Heart right ventricle (tissue), 16 donors: ENCODE data around the gene IPO5. TPM values are rescaled to one million over a fixed set of nuclear protein-coding genes. Genes with fewer than 3 reads are reported as not detected.

Source experiments
- ATAC-seq, 8 donors: fragments of 200-7000 bp; cut with Tn5 transposase; one replicate each; pipeline ENCODE4 v1.9.1; 2020; ENCODE audit warnings: mild to moderate bottlenecking in 8 of 8, moderate library complexity in 8 of 8, moderate number of reproducible peaks in 1 of 8
- DNase-seq, 2 donors: peaks; one replicate each; pipeline ENCODE4 v3.0.0-alpha.2; 2020
- H3K27ac ChIP-seq, 10 donors: fragments of 200-600 bp; sonication (generic) in 2 of 10; one replicate each; pipeline versions ENCODE4 v1.5.0 to v1.8.0; 2020 to 2022; ENCODE audit warnings: mild to moderate bottlenecking in 3 of 10
- H3K27me3 ChIP-seq, 7 donors: fragments of 200-600 bp; one replicate each; pipeline ENCODE4 v1.8.0; 2021 to 2022; ENCODE audit warnings: mild to moderate bottlenecking in 2 of 7
- H3K36me3 ChIP-seq, 9 donors: fragments of 200-600 bp; sonication (generic) in 1 of 9; one replicate each; pipeline versions ENCODE4 v1.5.0 to v1.8.0; 2020 to 2022; ENCODE audit warnings: mild to moderate bottlenecking in 2 of 9
- H3K4me1 ChIP-seq, 9 donors: fragments of 200-600 bp; sonication (generic) in 1 of 9; one replicate each; pipeline versions ENCODE4 v1.5.0 to v1.8.0; 2020 to 2022; ENCODE audit warnings: mild to moderate bottlenecking in 4 of 9
- H3K4me3 ChIP-seq, 10 donors: fragments of 200-600 bp; sonication (generic) in 2 of 10; one replicate each; pipeline versions ENCODE4 v1.5.0 to v1.8.0; 2020 to 2022; ENCODE audit warnings: mild to moderate bottlenecking in 7 of 10, moderate library complexity in 2 of 10
- H3K9me3 ChIP-seq, 11 donors: fragments of 200-600 bp in 10 of 11; sonication (generic) in 2 of 11; one replicate each; pipeline versions ENCODE4 v1.5.0 to v1.8.0; 2013 to 2022; ENCODE audit warnings: mild to moderate bottlenecking in 2 of 11, control low read depth in 1 of 11, moderate library complexity in 1 of 11
- CTCF ChIP-seq, 9 donors: fragments of 200-600 bp; sonication (generic) in 2 of 9; IDR thresholded peaks; one replicate each; pipeline versions ENCODE4 v1.5.0 to v1.8.0; 2021 to 2022; ENCODE audit warnings: antibody characterized with exemption in 9 of 9, mild to moderate bottlenecking in 5 of 9, moderate library complexity in 1 of 9
- WGBS, 2 donors: extraction: QIAGEN DNeasy Blood & Tissue Kit; methylation state at CpG; one replicate each; pipeline ENCODE4 v1.1.7; 2013; ENCODE audit warnings: inconsistent platforms in 1 of 2; 5-methylcytosine and 5-hydroxymethylcytosine counted together
- intact Hi-C, 10 donors: fragments of 100-400 bp; cut with DNase I; formaldehyde crosslinking; loops; one replicate each; pipeline versions ENCODE4 v1.11.1 to v1.14.2; 2022
- polyA plus RNA-seq, 2 donors: library from polyadenylated mRNA; stranded (reverse); fragments of 200-250 nt; gene quantifications; one replicate each; pipeline ENCODE4 v1.2.3, GENCODE V29; 2013
- total RNA-seq, 10 donors: library from RNA; stranded (reverse); fragmentation: NEBNext Ultra II Directional in 3 of 10; extraction: Animal tissue kit (Norgen Biotek cat#: 25700) in 3 of 10; gene quantifications; one replicate each; pipeline versions ENCODE4 v1.2.1 to v1.2.4, GENCODE V29; 2021 to 2023
- donor health status: Arrhythmogenic right ventricular cardiomyopathy.
- donor health status: ischemic (EF 13 %, LVEDD 7.1; RV severe dilation, severe dysfunction).
- donor health status: healthy with polysubstance abuse.
- donor health status: DM: no; HTN: yes; CAD: no.
- donor health status: DM: no; HTN: no; CAD: no.
- donor health status: ischemic (EF 25% LVEDD 6.9; RV normal size, moderate dysfunction).
- donor health status: ischemic (EF 25% LVEDD 5.7; RV mildly dilated, moderate dysfunction).
- donor health status: healthy.
- donor health status: DM: yes; HTN: yes; CAD: no.
- donor health status: Ischemic cardiomyopathy.
- donor health status: ischemic (EF 35%, LVEDD 5.7; RV mildly dilated, moderate dysfunction).
- donor health status: nonischemic (EF 11% LVEDD 7.7; RV severe dilation, severe dysfunction).
- donor health status: DM: yes; HTN: yes; CAD: no.
- donor health status: PGD.
- donor health status: ischemic (EF 29% LVEDD 5.4; RV normal size, mild dysfunction).
- donor health status: nonischemic (EF 23%, LVEDD 6.1; RV moderate dilation, normal function).

Gene IPO5
- total and polyA plus RNA-seq, 12 donors = 17.0 to 149 (median 115) TPM

GRCh38 chr13:97967226-97967625, 13.8 kb downstream of the IPO5 start:
- no peaks in the 10 kb centered on the region for H3K27me3 ChIP-seq
- no peaks in the 10 kb centered on the region for H3K4me1 ChIP-seq
- H3K4me3 ChIP-seq = no peak overlapping the region
- no peak for DNase-seq
- no peak for TF ChIP-seq CTCF (IDR thresholded peaks at IDR 0.05)
- no peaks in the 10 kb centered on the region for H3K36me3 ChIP-seq
- H3K27ac ChIP-seq = no peak overlapping the region
- H3K9me3 ChIP-seq = no peaks in the 10 kb centered on the region
- no peak for ATAC-seq
- intact Hi-C loops = no loop called here

GRCh38 chr13:97967948-97968347, 14.5 kb downstream of the IPO5 start:
- no peaks in the 10 kb centered on the region for H3K9me3 ChIP-seq
- no peak for ATAC-seq
- intact Hi-C loops = no loop called here

GRCh38 chr13:97971519-97971918, 18.0 kb downstream of the IPO5 start:
- intact Hi-C loops = loop anchor here in 3 of 10 donors (10.0 kb wide), 1 partner anchor 117 kb away; no protein-coding TSS in a partner anchor
- ATAC-seq (no peak), DNase-seq (no peak)
- no peak overlapping the region for H3K4me3 ChIP-seq
- no peaks in the 10 kb centered on the region for H3K36me3 ChIP-seq
- TF ChIP-seq CTCF (IDR thresholded peaks at IDR 0.05) = no peak
- H3K4me1 ChIP-seq = peaks cover 0 to 9% (median 5%) of the 10 kb centered on the region in 9 donors
- H3K27ac ChIP-seq = no peak overlapping the region
- no peaks in the 10 kb centered on the region for H3K9me3 ChIP-seq
- 95 to 97% methylated on average over 5 of the region's 5 CpGs for WGBS, 2 donors
- H3K27me3 ChIP-seq = no peaks in the 10 kb centered on the region

More at GRCh38 chr13:97967948-97968347, 14.5 kb downstream of the IPO5 start:
- TF ChIP-seq CTCF (IDR thresholded peaks at IDR 0.05) = no peak
- whole genome bisulfite sequencing, 2 donors = 40 to 47% methylated on average over 3 of the region's 3 CpGs
- DNase-seq = peak in 1 of 2 donors; percentile 9
- H3K36me3 ChIP-seq = no peaks in the 10 kb centered on the region
- H3K4me1 ChIP-seq = no peaks in the 10 kb centered on the region
- no peaks in the 10 kb centered on the region for H3K27me3 ChIP-seq
- no peak overlapping the region for H3K27ac ChIP-seq
- no peak overlapping the region for H3K4me3 ChIP-seq

DNA sequence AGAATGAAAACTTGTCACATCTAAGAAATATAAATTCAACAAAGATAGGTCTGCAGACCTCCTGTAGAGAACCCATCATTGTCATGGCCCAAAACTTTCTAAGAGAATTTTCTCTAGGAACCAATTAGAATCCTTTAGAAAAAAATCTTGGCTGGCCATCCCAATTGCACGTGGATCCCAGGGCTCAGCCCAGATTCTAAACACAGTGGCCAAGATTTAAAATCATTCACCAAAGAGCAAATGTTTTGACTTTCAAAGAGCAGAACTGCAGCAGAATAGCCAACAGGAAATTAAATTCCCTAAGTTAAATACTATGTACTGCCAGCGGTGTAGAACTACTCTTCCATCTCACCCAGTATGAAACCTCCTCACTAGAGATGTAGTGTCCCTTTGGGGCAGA, 21.3 kb downstream of the IPO5 start:
- intact Hi-C loops = loop anchor here in 8 of 10 donors (5.0 to 10.0 kb wide), 3 partner anchors 117 to 122 kb away; no protein-coding TSS in a partner anchor
- TF ChIP-seq CTCF (IDR thresholded peaks at IDR 0.05) = no peak
- Histone ChIP-seq H3K9me3 (no peaks in the 10 kb centered on the region), H3K4me1 (peaks cover 0 to 34% (median 27%) of the 10 kb centered on the region in 9 donors), H3K27ac (no peak overlapping the region), H3K4me3 (peak overlapping the region in 1 of 10 donors; percentile 94), H3K36me3 (no peaks in the 10 kb centered on the region), H3K27me3 (no peaks in the 10 kb centered on the region)
- DNase-seq (no peak), ATAC-seq (no peak)
- WGBS, 2 donors = 46 to 65% methylated on average over 2 of the region's 2 CpGs
